ENCODE data around the gene SH3BP5L.
A peak's percentile ranks its signal among the peaks of the same experiment; 100 is the strongest.

SH3BP5L gene

DNA sequence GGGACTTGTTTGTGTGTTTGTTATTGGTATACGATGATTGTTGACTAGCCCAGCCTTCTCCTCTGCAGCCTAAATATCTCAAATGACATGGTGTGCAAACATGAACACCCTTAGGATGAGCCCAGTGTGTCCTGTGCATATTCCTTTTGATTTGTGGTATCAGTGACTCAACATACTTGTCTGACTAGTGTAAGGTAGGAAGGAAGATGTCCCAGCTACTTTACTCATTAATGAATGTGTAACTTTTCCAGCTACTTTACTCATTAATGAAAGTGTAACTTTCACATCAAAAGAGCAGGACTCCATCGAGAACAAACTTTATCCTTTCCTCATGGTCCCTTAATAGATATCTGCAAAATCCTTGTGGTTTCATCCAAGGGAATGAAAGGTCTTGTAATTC lies 35.9 kb upstream of the SH3BP5L start:
- Histone ChIP-seq H3K4me3 (no peak overlapping the region), H3K9ac (no peak overlapping the region)

DNA sequence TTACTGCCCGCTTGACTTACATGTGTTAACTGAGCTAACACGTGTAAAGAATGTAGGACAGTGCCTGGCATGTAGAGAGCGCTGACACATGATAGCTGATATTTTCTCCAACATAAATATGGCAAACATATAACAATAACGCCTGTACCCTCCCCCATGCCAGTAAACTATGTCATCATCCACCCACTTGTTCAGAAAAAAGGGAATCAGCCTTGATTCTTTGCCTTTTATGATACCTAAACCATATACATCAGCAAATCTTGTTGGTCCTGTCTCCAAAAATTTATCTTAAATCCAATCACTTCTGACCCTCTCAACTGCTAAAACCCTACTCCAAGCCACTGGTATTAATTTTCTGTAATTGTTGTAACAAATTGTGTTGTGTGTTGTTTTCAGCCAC lies 34.3 kb upstream of the SH3BP5L start:
- peak overlapping the region in 1 of 11 experiments; percentile 88; a peak in 1 of 22 replicates for H3K27ac ChIP-seq
- no peaks in the 10 kb centered on the region for H4K20me1 ChIP-seq
- no peak for TF ChIP-seq Cebpa-rat (IDR thresholded peaks at IDR 0.05)
- H3K36me3 ChIP-seq: peaks cover 6 to 19% (median 13%) of the 10 kb centered on the region in 11 experiments; a peak in 20 of 22 replicates
- no peak overlapping the region for H3K4me3 ChIP-seq
- H3K4me1 ChIP-seq: peaks cover 37 to 70% (median 58%) of the 10 kb centered on the region in 10 experiments
- peak overlapping the region; percentile 77 to 100 (median 96) for H3K4me2 ChIP-seq
- no peak overlapping the region for H3K9ac ChIP-seq
- no peaks in the 10 kb centered on the region for H3K9me3 ChIP-seq (replicated peaks in 1 of 11)
- no peaks in the 10 kb centered on the region for H3K27me3 ChIP-seq

More for the DNA sequence above, 35.9 kb upstream of the SH3BP5L start:
- Histone ChIP-seq H3K36me3 (0 out of 22 replicates have a peak, but pooled peaks cover 0 to 3% (median 0%) of the 10 kb centered on the region in 11 experiments), H4K20me1 (no peaks in the 10 kb centered on the region), H3K4me1 (peaks cover 37 to 58% (median 51%) of the 10 kb centered on the region in 10 experiments), H3K27me3 (no peaks in the 10 kb centered on the region), H3K27ac (no peak overlapping the region), H3K9me3 (replicated peaks in 1 of 11) (no peaks in the 10 kb centered on the region), H3K4me2 (no peak overlapping the region)
- TF ChIP-seq Cebpa-rat (IDR thresholded peaks at IDR 0.05): no peak

DNA sequence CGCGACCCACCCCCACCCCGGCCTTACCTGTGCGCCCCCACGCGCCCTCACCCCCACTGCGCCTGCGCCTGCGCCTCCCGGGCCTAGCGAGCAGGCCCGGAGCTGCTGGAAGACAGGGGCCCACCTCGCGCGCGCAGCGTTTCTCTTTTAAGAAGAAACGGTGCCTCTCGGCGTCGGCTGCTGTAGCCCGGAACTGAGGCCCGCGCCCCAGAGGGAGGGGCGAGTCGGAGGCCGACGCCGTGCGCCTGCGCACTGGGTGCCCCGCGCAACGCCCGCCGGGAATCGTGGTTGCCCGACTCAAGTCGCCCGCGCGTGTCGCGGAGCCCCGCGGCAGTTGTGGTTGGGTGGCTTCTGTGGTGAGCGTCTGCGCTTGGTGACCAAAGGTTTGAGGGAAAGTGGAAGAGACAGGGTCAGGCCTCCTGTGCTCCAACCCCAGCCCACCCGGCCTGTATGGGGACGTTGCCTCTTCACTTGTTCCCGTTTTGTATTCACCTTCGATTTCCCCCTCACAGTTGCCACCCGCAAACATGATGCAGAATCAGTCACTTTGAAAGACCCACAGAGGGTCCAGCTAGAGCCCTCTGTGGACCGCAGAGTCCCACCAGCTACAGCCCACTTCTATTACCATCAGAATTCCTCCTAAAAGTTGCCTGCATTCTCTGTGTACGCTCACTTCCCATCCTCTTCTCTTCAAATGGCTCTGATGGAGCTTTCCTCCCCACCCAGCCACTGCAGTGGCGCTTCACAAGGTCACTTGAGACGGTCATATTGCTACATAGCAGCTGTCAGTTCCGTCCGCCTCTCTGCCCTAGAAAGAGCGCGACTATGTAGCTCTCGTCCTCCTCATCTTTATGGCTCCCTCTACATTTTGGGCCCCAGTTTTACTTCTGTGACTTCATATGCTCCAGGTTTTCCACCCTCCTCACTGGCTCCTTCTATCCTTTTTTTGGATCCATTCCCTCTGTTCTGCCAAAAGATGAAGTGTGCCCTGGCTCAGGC lies 33.5 kb upstream of the SH3BP5L start, which contains the start of gene ZNF692:
Gene ZNF692, minus strand, starts transcription at position 195 of the 999 bp plus-strand sequence. CDS start 776 bp downstream, outside the sequence.
- H3K36me3 ChIP-seq: peaks cover 14 to 27% (median 21%) of the 10 kb centered on the region in 11 experiments
- no peak for TF ChIP-seq Cebpa-rat (IDR thresholded peaks at IDR 0.05)
- no peaks in the 10 kb centered on the region for H3K9me3 ChIP-seq (replicated peaks in 1 of 11)
- H3K4me2 ChIP-seq: peak within 1 kb of the TSS; percentile 91 to 100 (median 98)
- H4K20me1 ChIP-seq: no peaks in the 10 kb centered on the region
- peak within 1 kb of the TSS; percentile 76 to 88 (median 83) for H3K9ac ChIP-seq
- peaks cover 37 to 63% (median 54%) of the 10 kb centered on the region in 10 experiments for H3K4me1 ChIP-seq
- H3K27me3 ChIP-seq: no peaks in the 10 kb centered on the region
- peak within 1 kb of the TSS; percentile 56 to 77 (median 67) for H3K4me3 ChIP-seq
- peak within 1 kb of the TSS; percentile 71 to 90 (median 83) for H3K27ac ChIP-seq

DNA sequence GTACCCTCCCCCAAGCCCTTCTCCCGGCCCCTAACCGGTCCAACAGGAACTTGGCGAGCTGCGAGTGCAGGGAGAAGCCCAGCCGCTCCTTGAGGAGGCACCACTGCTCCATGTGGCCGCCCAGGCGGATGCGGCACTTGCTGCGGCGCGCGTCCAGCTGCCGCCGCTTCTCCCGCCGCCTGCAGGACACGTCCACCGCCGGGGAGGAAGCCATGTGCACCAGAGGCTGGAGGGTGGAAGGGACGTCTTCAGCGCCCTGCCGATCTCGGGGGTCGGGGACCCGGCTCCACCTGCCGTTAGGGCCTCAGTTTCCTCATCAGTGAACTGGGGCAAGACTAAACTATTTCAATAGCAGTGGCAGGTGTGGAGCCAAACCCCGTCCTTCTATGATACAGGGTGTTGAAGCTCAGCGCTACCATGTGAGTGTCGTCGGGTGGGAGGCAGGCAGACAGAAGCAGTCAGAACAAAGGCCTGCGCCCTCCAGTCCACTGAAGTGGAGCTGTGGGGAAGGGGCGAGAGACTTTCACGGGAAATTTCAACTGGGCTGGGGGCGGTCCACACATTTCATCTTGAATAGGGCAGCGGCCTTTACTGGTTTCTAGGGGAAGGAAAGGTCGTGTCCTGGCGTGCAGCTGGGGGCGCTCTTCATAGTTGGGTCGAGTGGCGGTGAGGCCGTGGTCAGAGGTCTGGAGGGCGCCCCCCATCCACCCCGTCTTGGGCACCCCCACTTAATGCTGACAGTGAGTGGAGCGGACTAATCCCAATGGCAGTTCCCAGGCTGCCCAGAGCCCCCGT lies 32.6 kb upstream of the SH3BP5L start:
- Histone ChIP-seq H4K20me1 (0 out of 22 replicates have a peak, but pooled peaks cover 0 to 9% (median 0%) of the 10 kb centered on the region in 11 experiments), H3K27me3 (no peaks in the 10 kb centered on the region), H3K36me3 (peaks cover 23 to 36% (median 30%) of the 10 kb centered on the region in 11 experiments), H3K27ac (peak overlapping the region; percentile 58 to 90 (median 83); a peak in 21 of 22 replicates), H3K9me3 (replicated peaks in 1 of 11) (no peaks in the 10 kb centered on the region), H3K4me3 (peak overlapping the region; percentile 56 to 77 (median 67)), H3K4me1 (peaks cover 34 to 63% (median 49%) of the 10 kb centered on the region in 10 experiments), H3K4me2 (peak overlapping the region; percentile 91 to 100 (median 98)), H3K9ac (peak overlapping the region; percentile 76 to 88 (median 83))
- TF ChIP-seq Cebpa-rat (IDR thresholded peaks at IDR 0.05): no peak

DNA sequence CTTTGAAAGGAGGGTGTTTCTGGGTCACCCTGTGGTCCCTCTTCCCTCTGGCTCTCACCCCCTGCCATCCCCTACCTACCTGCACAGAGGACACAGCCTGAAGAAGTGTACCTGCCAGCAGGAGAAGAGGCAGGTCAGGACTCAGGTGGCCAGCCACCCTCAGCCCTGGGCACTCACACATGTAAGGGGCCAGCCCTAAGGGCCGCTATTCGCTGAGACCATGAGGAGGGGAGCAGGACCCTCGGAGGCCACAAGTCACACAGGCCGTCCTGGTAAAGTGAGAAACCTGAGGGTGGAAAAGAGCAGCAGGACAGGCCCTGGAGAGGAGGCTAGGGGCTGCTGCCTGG lies 32.0 kb upstream of the SH3BP5L start:
- no peak for TF ChIP-seq Cebpa-rat (IDR thresholded peaks at IDR 0.05)
- H4K20me1 ChIP-seq: peaks cover 0 to 14% (median 0%) of the 10 kb centered on the region in 11 experiments; a peak in 2 of 22 replicates
- H3K4me2 ChIP-seq: peak overlapping the region; percentile 91 to 100 (median 98)
- no peaks in the 10 kb centered on the region for H3K27me3 ChIP-seq
- H3K4me1 ChIP-seq: peaks cover 36 to 63% (median 48%) of the 10 kb centered on the region in 10 experiments
- peak overlapping the region; percentile 76 to 88 (median 83) for H3K9ac ChIP-seq
- no peaks in the 10 kb centered on the region for H3K9me3 ChIP-seq (replicated peaks in 1 of 11)
- H3K4me3 ChIP-seq: peak overlapping the region; percentile 56 to 77 (median 67)
- H3K36me3 ChIP-seq: peaks cover 27 to 41% (median 34%) of the 10 kb centered on the region in 11 experiments
- H3K27ac ChIP-seq: peak overlapping the region; percentile 58 to 90 (median 83); a peak in 21 of 22 replicates

DNA sequence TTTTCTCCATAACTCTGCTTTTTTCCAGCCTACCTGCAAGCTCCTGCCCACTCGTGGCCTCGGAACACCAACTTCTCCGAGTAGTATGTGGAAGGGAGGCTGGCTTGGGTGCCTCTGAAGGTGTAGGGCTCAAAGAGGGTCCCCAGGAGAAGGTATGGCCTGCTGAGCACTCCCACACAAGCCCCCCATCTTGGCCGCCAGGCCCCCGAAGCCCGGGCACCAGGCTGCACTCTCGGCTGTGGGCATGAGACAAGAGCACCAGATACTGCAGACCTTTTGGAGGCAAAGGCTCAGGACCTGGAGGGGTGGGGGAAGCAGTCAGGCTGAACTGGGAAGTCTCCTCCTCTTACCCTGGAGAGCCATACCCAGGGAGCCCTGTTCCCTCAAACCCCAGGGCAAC lies 31.5 kb upstream of the SH3BP5L start:
- Histone ChIP-seq H3K9me3 (replicated peaks in 1 of 11) (no peaks in the 10 kb centered on the region), H3K4me2 (peak overlapping the region; percentile 91 to 100 (median 98)), H3K27ac (peak overlapping the region in 9 of 11 experiments; percentile 71 to 90 (median 84); a peak in 15 of 22 replicates), H3K9ac (peak overlapping the region; percentile 76 to 88 (median 83)), H4K20me1 (peaks cover 0 to 14% (median 0%) of the 10 kb centered on the region in 11 experiments; a peak in 2 of 22 replicates), H3K27me3 (no peaks in the 10 kb centered on the region), H3K36me3 (peaks cover 27 to 41% (median 34%) of the 10 kb centered on the region in 11 experiments), H3K4me3 (peak overlapping the region; percentile 56 to 77 (median 67)), H3K4me1 (peaks cover 36 to 63% (median 49%) of the 10 kb centered on the region in 10 experiments)
- TF ChIP-seq Cebpa-rat (IDR thresholded peaks at IDR 0.05): no peak

DNA sequence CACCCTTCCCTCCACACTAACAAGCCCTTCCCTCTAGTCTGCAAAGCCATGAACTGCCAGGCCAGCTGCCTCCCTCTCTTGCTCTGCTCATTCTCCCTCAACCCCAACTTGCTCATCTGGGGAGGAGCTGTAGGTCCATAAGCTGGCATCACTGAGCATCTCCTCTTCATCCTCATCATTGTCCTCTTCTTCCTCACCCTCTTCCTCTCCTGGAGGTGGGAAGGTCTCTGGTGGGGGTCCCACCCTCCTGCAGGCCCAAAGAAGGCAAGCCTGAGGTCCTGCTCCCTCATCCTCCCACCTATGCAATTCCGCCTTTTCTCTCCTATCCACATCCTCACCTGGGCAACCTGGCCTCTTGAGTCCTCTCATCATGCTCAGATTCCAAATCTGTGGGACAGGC lies 30.5 kb upstream of the SH3BP5L start:
- peaks cover 41 to 74% (median 58%) of the 10 kb centered on the region in 10 experiments for H3K4me1 ChIP-seq
- H4K20me1 ChIP-seq: peaks cover 0 to 18% (median 4%) of the 10 kb centered on the region in 11 experiments; a peak in 7 of 22 replicates
- no peak overlapping the region for H3K4me3 ChIP-seq
- no peaks in the 10 kb centered on the region for H3K9me3 ChIP-seq (replicated peaks in 1 of 11)
- H3K27ac ChIP-seq: no peak overlapping the region
- TF ChIP-seq Cebpa-rat (IDR thresholded peaks at IDR 0.05): no peak
- H3K4me2 ChIP-seq: peak overlapping the region in 7 of 11 experiments; percentile 93 to 100 (median 99); a peak in 12 of 22 replicates
- H3K9ac ChIP-seq: 0 out of 22 replicates have a peak overlapping the region, but pooled peaks of 2 of the 11 experiments have one; percentile 81 to 84
- H3K36me3 ChIP-seq: peaks cover 34 to 50% (median 43%) of the 10 kb centered on the region in 11 experiments
- no peaks in the 10 kb centered on the region for H3K27me3 ChIP-seq

DNA sequence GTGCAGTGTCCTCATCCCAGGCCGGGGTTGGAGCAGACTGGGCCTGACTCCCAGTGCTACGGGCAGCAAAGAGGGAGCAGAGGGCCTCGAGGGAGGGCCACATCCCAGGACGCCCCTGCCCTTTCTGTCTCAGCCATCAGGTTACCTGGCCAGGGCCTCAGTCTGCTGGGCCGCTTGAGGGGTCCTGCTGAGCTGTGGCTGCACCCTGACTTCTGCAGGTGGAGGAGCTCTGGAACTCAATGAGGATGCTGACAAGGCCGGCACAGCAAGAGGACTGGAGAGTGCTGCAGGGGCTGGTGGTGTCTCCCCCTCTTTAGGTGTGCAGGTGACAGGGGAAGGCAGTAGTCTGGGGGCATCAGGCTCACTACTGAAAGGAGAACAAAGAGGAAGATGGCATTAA lies 29.9 kb upstream of the SH3BP5L start:
- H3K4me2 ChIP-seq: peak overlapping the region in 1 of 11 experiments; percentile 98; a peak in 1 of 22 replicates
- peaks cover 40 to 56% (median 48%) of the 10 kb centered on the region in 11 experiments for H3K36me3 ChIP-seq
- H3K4me1 ChIP-seq: peaks cover 41 to 75% (median 59%) of the 10 kb centered on the region in 10 experiments
- H3K9me3 ChIP-seq (replicated peaks in 1 of 11): no peaks in the 10 kb centered on the region
- H4K20me1 ChIP-seq: peaks cover 0 to 24% (median 7%) of the 10 kb centered on the region in 11 experiments; a peak in 7 of 22 replicates
- TF ChIP-seq Cebpa-rat (IDR thresholded peaks at IDR 0.05): no peak
- H3K9ac ChIP-seq: 0 out of 22 replicates have a peak overlapping the region, but pooled peaks of 1 of the 11 experiments have one; percentile 1
- no peak overlapping the region for H3K27ac ChIP-seq
- H3K27me3 ChIP-seq: no peaks in the 10 kb centered on the region
- no peak overlapping the region for H3K4me3 ChIP-seq

Data from BLaER1 treated with 17β-estradiol and CSF1 and Interleukin-3, amounts not matched to agents 10 nM and 100 nM (cell line).